Measurements from ENCODE around the gene USP21. TPM values are rescaled to one million over a fixed set of nuclear protein-coding genes. Genes with fewer than 3 reads are reported as not detected.

Gene USP21
- total and polyA plus RNA-seq, 2 donors (not counting 3 experiments of a cell fraction or from before 2014, with no cell fraction given), result 19.7 to 29.2 TPM

DNA sequence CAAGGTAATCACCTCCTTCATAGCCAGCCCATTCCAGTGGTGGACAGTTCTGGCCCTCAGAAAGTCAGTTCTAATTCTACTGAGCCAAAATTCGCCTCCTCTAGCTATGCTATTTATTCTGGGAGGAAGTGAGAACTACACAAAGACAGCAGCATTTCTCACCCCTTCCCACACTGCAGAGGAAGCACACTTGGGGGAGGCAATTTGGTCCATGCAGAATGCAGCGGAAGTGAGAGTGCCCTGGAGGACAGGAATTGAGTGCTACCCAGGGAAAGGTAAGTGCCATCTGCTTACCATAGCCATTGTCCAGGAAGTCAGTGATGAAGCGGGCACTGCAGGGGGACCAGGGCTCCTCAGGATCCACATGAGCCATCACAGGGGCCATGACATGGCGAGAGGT, 35.9 kb downstream of the USP21 start:
- ChIA-PET POLR2A (interaction anchor here (0.8 kb wide), 1 partner anchor 11 kb away, joined by 3 read pairs; no protein-coding TSS in a partner anchor), CTCF (no interaction called here)
- no TSS peak for BruUV-seq (replicated peaks)
- peaks cover 3% of the 10 kb centered on the region in 2 experiments for H3K36me3 ChIP-seq (ENCODE audit: control insufficient read depth in 2 of 2, extremely low read depth in 1 of 2, insufficient read depth in 2 of 2, low read length in 2 of 2)
- no peak for TF ChIP-seq MYC (IDR thresholded peaks at IDR 0.05; ENCODE audit: low read depth, low read length)
- TF ChIP-seq POLR2A (IDR thresholded peaks at IDR 0.05; ENCODE audit: low read depth, low read length), result no peak
- no peaks in the 10 kb centered on the region for H3K9me3 ChIP-seq (replicated peaks; ENCODE audit: control insufficient read depth, insufficient read depth, low read length)
- intact Hi-C loops (cut with micrococcal nuclease), result no loop called here
- no peaks in the 10 kb centered on the region for H4K20me1 ChIP-seq (replicated peaks; ENCODE audit: control insufficient read depth, extremely low read depth, insufficient read depth, low read length)
- H3K27ac ChIP-seq (ENCODE audit: insufficient read depth, low read depth, low read length), result no peak overlapping the region
- H3K9ac ChIP-seq (replicated peaks; ENCODE audit: extremely low read depth, insufficient read depth, low read length), result no peak overlapping the region
- H2AFZ ChIP-seq (ENCODE audit: low read depth, low read length), result no peak overlapping the region
- DNase-seq (ENCODE audit: low read depth, low spot score), result no peak
- no peaks in the 10 kb centered on the region for H3K9me1 ChIP-seq (replicated peaks; ENCODE audit: control insufficient read depth, extremely low read depth, insufficient read depth, low read length)
- dilution Hi-C loops (cut with MboI; ENCODE audit: extremely low pct_ligation_motif_present, low sequenced_read_pairs), result no loop called here
- H3K4me2 ChIP-seq (ENCODE audit: insufficient read depth, low read length), result no peak overlapping the region
- H3K4me3 ChIP-seq (replicated peaks in 1 of 3; ENCODE audit: insufficient read depth in 1 of 3, low read depth in 1 of 3, low read length in 3 of 3), result no peak overlapping the region
- peaks cover 34% of the 10 kb centered on the region for H3K79me2 ChIP-seq (ENCODE audit: control insufficient read depth, insufficient read depth, low read length)
- peaks cover 38% of the 10 kb centered on the region for H3K4me1 ChIP-seq (ENCODE audit: control insufficient read depth, extremely low read depth, insufficient read depth, low read length)
- no peak for FAIRE-seq
- no peaks in the 10 kb centered on the region for H3K27me3 ChIP-seq (ENCODE audit: control insufficient read depth in 2 of 2, insufficient read depth in 2 of 2, low read length in 2 of 2)

DNA sequence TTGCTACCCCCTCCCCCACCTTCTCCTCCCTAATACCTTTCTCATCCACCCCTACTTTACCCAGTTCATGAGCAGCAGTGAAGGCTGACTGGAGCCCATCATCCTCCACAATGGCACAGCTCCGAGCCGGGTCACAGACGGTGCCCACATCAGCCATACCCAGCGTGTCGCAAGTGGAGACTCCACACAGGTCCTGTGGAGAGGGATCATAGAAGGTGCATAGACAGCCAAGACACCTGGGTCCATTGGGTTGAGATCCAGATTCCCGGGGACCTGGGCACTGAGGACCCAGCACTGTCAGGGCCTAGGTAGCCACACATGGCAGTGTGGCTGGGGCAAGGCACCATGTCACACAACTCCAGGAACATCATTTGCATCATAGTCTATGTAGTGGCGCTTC, 36.8 kb downstream of the USP21 start:
- ChIA-PET CTCF (no interaction called here), POLR2A (no interaction called here)
- dilution Hi-C loops (cut with MboI; ENCODE audit: extremely low pct_ligation_motif_present, low sequenced_read_pairs), result no loop called here
- FAIRE-seq, result no peak
- H2AFZ ChIP-seq (ENCODE audit: low read depth, low read length), result no peak overlapping the region
- no peaks in the 10 kb centered on the region for H4K20me1 ChIP-seq (replicated peaks; ENCODE audit: control insufficient read depth, extremely low read depth, insufficient read depth, low read length)
- DNase-seq (ENCODE audit: low read depth, low spot score), result no peak
- H3K27me3 ChIP-seq (ENCODE audit: control insufficient read depth in 2 of 2, insufficient read depth in 2 of 2, low read length in 2 of 2), result no peaks in the 10 kb centered on the region
- peaks cover 47% of the 10 kb centered on the region for H3K4me1 ChIP-seq (ENCODE audit: control insufficient read depth, extremely low read depth, insufficient read depth, low read length)
- H3K4me3 ChIP-seq (replicated peaks in 1 of 3; ENCODE audit: insufficient read depth in 1 of 3, low read depth in 1 of 3, low read length in 3 of 3), result no peak overlapping the region
- no peak overlapping the region for H3K4me2 ChIP-seq (ENCODE audit: insufficient read depth, low read length)
- H3K9ac ChIP-seq (replicated peaks; ENCODE audit: extremely low read depth, insufficient read depth, low read length), result no peak overlapping the region
- H3K9me1 ChIP-seq (replicated peaks; ENCODE audit: control insufficient read depth, extremely low read depth, insufficient read depth, low read length), result no peaks in the 10 kb centered on the region
- peaks cover 34% of the 10 kb centered on the region for H3K79me2 ChIP-seq (ENCODE audit: control insufficient read depth, insufficient read depth, low read length)
- intact Hi-C loops (cut with micrococcal nuclease), result no loop called here
- no peak overlapping the region for H3K27ac ChIP-seq (ENCODE audit: insufficient read depth, low read depth, low read length)
- peaks cover 3% of the 10 kb centered on the region in 2 experiments for H3K36me3 ChIP-seq (ENCODE audit: control insufficient read depth in 2 of 2, extremely low read depth in 1 of 2, insufficient read depth in 2 of 2, low read length in 2 of 2)
- BruUV-seq (replicated peaks), result no TSS peak
- TF ChIP-seq GATA2 (IDR thresholded peaks at IDR 0.05; ENCODE audit: insufficient read depth, insufficient read length, low read depth, low read length), result no peak
- TF ChIP-seq FOS (IDR thresholded peaks at IDR 0.05; ENCODE audit: borderline replicate concordance, insufficient read depth, low read length), result no peak
- no peak for TF ChIP-seq POLR2A (IDR thresholded peaks at IDR 0.05; ENCODE audit: low read depth, low read length)
- no peak for TF ChIP-seq JUN (IDR thresholded peaks at IDR 0.05; ENCODE audit: borderline replicate concordance, insufficient read depth, insufficient read length, low read depth)
- TF ChIP-seq, protein P1, sequence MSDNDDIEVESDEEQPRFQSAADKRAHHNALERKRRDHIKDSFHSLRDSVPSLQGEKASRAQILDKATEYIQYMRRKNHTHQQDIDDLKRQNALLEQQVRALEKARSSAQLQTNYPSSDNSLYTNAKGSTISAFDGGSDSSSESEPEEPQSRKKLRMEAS (IDR thresholded peaks at IDR 0.05; ENCODE audit: insufficient read depth, insufficient read length), result no peak
- TF ChIP-seq, protein P2, sequence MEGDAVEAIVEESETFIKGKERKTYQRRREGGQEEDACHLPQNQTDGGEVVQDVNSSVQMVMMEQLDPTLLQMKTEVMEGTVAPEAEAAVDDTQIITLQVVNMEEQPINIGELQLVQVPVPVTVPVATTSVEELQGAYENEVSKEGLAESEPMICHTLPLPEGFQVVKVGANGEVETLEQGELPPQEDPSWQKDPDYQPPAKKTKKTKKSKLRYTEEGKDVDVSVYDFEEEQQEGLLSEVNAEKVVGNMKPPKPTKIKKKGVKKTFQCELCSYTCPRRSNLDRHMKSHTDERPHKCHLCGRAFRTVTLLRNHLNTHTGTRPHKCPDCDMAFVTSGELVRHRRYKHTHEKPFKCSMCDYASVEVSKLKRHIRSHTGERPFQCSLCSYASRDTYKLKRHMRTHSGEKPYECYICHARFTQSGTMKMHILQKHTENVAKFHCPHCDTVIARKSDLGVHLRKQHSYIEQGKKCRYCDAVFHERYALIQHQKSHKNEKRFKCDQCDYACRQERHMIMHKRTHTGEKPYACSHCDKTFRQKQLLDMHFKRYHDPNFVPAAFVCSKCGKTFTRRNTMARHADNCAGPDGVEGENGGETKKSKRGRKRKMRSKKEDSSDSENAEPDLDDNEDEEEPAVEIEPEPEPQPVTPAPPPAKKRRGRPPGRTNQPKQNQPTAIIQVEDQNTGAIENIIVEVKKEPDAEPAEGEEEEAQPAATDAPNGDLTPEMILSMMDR (IDR thresholded peaks at IDR 0.05; ENCODE audit: extremely low read depth in 1 of 2, insufficient read depth in 1 of 2, low read depth in 1 of 2, low read length in 2 of 2), result no peak
- no peak for TF ChIP-seq EZH2 (IDR thresholded peaks at IDR 0.05; ENCODE audit: borderline replicate concordance, low read depth, low read length, severe bottlenecking)
- TF ChIP-seq POLR2AphosphoS5 (IDR thresholded peaks at IDR 0.05; ENCODE audit: insufficient read depth, low read depth, low read length), result no peak
- H3K9me3 ChIP-seq (replicated peaks; ENCODE audit: control insufficient read depth, insufficient read depth, low read length), result no peaks in the 10 kb centered on the region

Measured in endothelial cell of umbilical vein (primary cell).